NCI-H82 treated with DMSO at 0.1 percent for 48 hours (cell line): ENCODE measurements around the gene MED9.

ENCODE experiments used
- DNase-seq: peaks from one replicate; lab custom pipeline; 2025; ENCODE audit not compliant: unreplicated experiment; lab: John Stamatoyannopoulos, UW

The MED9 gene

DNA sequence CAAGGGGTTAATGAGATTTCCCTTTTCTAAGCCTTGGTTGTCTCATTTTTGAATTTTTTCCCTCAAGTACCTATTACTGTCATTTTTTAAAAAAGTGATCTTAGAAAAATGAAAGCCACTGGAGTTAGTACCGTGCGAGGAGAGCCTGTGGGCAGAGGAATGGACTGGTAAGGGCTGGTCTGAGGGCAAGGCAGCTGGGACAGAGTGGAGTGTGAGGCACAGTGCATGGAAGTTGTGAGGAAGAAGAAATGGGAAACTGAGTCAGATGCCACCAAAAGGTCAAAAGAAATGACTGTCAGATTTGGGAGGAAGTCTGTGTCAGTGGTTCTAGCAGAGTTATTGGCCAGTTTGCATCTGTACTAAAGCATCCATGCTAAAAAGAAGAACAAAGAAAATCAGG is 11.2 kb downstream of the MED9 start:
- no peak for DNase-seq

DNA sequence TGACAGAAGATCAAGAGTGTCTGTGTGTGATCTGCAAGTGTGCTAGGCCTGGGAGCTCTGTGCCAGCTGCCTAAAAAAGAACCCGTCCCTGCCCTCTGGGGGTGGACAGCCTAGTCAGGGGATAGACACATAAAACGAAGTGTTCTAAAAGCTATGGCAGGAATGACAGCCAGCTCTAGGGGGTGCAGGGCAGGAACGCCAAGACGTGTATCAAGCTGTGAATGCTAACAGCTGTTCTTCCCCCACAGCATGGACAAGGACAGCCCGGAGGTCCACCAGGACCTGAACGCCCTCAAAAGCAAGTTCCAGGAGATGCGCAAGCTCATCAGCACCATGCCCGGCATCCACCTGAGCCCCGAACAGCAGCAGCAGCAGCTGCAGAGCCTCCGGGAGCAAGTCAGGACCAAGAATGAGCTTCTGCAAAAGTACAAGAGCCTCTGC is 14.3 kb downstream of the MED9 start:
- no peak for DNase-seq

DNA sequence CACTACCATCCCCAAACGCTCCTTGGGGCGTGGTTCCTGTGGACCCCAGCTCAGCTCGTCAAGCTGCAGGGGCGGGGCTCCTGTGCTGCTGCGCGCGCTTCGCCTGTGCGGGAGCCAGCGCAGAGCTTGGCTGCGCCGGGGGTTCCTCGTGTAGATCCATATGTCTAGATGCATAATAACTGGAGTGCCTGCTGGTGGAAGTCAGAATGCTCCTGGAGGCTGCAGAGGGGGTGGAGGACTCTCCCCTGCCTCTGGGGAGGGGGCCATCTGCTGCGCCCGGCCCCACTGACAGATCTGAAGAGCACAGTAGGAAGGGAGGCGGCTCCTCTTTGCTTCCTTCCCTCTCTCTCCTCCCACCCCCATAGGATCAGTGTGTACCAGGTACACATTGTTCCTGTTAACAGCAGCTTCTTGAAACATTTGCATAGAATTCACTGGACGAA is 14.8 kb downstream of the MED9 start:
- DNase-seq, result peak; percentile 81

DNA sequence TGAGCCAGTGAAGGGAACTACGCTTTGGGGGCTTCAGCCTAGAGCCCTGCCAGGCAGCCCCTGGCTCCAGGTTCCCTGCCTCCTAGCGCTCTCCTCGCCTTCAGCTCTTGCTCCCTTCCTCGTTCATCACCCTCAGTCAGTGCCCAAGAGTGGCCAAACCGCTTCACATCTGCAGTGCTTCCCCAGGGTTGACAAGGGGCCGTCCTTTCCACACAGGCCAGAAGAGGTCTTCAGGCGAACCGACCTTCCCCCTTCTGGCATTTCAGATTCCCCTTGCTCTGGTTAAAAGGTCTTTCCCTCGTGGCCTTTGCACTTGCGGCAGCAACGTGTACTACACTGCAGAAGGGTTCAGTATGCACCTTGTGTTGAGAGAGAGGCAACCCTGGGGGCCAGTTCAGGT is 15.3 kb downstream of the MED9 start:
- DNase-seq, result no peak

DNA sequence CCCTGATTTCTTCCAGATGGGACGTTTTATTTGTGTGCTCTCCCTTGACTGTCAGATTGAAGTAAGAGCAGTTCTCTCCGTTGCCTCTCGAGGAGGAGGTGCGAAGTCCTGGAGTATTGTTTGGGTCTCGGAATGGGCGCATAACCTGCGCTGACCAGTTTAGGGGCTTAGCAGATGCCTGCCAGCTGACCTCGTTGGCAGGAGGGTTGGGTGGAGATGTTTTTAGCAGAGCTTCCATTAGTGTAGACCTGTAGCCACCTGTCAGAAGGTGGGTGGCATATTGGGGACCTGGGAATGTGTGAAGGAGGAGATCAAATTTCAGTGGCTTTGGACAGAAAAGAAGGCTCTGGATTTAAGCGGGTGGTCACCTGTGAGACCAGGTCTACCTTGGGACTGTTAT is 15.8 kb downstream of the MED9 start:
- no peak for DNase-seq

DNA sequence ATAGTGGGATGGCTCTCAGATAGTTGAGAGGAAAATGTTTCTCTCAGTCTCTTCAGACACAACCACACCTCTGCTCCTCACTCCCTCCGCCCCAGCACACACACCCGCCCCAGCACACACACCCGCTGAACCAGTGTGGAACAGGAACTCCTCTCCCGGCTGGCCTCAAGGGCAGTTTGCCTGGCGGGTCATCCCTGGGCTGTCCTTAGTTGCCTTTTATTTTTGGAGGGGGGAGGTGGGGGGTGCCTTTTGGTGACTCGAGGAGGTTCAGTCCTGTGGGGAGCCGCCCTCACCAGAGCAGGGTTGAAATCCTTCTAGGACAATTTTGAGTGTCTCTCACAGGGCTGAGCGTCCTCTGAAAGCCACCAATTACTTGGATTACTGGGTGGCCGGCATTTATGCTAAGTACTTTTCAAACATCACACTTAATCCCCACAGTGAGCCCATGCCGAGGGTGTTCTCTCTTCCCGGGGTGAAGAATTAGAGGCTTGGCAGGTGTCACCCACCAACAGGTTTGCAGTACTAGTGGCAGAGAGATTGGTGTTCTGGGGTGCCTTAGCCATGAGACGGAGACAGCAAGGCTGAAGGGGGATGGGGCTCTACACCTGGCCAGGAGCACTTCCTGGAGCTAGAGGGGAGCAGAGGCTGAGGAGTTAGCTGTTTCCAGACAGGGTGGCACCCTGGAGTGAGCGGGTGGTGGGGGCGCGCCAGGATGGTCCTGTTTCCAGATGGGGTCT is 16.6 kb downstream of the MED9 start:
- DNase-seq, result peak; percentile 76

DNA sequence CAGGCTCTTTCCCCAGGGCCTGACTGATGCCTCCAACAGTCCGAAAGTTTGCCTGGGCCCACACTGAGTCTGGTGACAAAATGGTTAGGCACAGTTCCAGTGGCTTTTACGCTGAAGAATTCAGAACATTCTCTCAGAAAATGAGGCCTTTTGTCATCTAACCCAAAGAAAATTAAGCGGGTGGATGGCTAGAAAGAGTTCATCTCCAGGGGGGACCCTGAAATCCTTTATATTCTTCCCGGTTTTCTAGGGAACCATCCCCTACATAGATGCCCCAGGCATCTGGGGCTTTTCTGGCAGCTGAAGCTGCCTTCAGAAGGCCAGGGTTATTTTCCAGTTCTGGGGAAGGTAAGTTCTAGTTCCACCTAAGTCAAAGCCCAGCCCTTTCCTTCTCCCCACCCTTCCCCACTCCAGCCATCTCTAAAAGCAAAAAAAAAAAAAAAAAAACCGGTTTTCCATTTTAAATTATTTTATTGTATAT is 17.2 kb downstream of the MED9 start:
- no peak for DNase-seq

DNA sequence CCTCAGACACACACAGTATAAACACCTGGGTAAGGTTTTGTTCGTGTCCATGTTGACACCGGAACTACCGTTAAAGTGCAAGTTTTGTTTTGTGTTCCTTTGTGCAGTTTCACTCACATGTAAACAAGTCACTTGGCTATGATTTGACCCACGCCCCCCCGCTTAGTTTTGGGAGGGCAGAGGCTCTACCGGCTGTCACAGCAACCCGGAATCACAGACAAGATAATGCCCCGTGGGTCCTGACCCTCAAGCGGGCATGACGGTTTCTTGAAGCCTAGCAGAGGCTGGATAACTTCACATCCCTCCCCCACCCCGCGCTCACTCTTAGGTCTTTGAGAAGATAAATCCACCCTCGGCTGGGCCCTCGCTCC is 17.7 kb downstream of the MED9 start:
- peak; percentile 43 for DNase-seq

DNA sequence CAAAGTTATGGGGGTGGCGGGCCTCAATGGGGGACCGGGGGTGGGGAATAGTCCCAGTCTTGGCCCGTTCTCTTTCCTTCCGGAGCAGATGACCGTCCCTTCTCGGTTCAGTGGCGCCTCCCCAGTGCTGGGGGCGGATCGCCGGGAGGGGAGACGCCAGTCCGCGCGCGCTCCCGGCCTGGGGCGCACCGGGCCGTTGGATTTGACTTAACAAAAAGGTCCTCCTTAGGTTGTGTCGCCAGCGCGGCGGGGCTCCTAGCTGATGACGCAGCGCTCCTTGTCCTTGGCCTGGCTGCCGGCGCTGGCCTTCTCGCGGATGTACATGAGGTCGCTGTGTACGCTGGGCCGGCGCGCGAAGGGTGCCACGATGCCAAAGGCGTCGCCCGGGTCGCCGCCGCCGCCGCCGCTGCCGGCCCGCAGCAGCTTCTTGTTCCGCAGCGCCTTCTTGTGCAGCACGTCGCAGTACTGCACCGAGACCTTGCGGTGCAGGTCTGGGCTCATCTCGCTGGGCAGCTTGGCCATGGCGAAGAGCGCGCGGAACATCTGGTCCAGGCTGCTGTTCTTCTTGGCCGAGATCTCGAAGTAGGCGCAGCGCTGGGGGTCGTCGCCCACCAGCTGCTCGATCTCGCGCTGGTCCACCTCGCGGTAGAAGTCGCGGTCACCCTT is 18.2 kb downstream of the MED9 start:
- DNase-seq, result no peak

DNA sequence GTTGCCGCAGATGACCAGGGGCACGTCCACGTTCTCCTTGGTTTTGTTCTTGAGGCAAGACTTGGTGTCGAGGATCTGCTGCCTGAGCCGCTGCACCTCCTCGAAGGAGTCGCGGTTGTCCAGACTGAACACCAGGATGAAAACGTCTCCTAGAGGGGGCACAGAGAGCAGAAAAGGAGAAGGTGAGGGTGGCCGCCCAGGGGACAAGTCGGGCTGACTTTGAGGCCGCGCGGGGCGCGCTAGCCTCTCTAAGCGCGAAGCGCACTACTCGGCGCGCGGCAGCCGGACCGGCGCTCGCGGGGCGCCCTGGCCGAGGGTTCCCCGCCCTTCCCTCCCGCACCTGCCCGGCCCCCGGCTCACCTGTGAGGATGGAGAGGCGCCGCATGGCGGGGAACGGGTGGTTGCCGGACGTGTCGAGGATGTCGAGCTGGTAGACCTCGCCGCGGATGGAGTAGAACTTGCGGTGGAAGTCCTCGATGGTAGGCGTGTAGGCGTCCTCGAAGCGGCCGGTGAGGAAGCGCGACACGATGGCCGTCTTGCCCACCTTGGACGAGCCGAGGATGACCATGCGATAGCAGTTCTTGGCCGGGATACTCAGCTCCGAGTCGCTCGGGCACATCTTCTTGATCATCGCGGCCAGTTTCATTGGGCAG is 18.9 kb downstream of the MED9 start:
- no peak for DNase-seq

DNA sequence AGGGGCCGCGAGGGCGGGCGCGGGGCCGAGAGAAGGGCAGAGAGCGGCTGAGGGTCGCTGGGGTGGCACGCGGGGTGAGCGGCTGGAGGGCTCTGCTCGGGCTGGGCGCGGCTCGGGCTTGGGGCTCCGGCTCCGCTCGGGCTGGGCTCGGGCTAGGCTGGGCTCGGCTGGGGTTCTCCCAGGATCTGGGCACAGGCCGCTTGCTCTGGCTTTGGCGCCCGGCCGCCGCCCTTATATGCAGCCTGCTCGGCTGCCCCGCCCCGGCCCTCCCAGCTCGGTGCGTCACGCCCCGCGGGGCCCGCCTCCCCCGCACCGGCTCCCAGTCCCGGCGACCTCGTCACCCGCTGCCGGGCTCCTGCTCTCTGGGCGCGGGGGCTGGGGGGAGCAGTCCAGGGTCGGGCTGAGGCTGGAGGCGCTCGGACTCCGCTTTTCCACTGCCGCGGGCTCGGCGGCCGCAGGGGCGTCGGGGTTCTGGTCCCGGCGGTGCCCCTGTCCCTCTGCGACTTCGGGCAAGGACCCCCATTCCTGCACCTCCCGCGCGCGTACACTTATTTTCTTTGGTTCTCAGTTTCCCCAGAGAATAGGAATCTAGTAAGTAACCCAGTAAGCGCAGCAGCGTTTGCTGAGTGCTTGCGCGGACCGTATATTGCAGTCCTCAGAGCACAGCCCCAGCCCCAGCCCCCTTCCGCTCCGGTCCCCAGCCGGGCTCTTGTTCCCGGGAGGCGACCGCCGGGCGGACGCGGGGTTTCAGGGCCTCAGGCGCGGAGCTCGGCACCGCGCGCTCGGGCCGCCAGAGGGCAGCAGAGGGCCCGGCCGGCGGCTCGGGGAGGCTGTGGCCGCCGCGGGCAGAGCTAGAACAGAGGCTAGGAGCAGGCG is 19.6 kb downstream of the MED9 start, which contains the start of gene RASD1:
RASD1 (minus strand) TSS at position 207 of the 876 bp plus-strand sequence. CDS start 214 bp downstream, outside the sequence.
- peak; percentile 71 for DNase-seq

DNA sequence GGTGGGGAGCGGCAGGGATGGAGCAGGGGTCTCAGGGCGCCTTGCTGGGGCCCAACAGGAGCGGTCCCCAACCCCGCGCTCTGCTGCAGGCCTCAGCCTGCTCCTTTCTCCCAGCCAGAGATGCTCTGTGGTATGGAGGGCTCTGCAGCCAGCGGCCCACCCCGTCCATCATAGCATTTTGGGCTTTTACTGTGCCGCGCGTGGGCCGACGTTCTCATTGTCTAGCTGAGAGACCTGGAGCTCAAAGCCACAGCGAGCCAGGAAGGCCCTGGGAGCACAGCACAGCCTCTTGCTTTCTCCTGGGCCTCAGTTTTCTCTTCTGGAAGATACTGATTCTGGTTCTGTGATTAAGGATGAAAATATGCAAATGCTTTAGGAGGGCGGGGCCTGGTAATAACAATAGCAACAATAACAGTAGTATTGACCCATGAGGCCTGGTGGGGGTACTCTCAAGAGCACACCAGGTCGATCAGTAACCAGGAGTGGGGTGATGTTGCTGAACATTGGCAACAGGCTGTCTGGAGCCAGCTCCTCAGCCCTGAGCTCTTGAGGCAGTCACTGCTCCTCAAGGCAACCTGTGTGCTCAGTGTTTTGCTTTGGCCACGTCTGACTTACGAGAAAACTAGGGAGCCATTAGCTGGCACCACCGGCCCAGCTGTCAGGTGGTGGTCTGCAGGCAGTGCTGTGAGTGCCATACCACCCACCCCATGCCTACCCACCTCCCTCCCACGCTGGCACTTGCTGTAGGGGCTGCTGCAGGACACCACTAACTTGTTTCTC is 20.5 kb downstream of the MED9 start:
- DNase-seq, result no peak

DNA sequence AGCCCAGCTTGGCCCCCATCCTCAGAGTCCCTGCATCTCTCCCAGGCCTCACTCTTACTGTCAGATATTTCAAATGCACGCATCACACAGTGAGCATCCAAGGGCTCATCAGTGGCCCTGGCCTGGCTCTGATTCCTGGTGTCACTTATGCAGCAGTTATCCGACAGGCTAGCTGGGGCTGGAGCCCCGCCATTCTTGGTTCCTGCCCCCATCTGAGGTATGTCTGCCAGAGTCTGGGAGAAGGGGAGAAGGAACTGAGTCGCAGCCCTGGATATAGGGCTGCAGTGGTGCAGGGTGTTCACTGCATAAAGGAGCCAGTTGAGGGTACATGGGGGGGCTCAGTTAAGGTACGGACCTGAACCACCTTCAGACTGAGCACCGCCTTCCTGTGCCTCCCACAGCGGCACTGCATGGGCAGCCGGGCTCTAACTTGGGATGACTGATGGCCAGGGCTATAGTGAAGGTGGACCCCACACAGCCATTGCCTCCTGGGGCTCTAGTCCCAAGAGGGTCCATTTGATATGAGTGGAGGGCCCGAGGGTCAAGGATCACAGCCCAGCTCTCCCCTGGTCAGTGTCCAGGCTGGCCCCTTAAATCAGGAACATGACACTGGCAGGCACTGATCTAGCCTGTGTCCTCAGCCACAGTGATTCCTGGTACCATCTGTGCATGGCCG is 21.2 kb downstream of the MED9 start:
- no peak for DNase-seq

DNA sequence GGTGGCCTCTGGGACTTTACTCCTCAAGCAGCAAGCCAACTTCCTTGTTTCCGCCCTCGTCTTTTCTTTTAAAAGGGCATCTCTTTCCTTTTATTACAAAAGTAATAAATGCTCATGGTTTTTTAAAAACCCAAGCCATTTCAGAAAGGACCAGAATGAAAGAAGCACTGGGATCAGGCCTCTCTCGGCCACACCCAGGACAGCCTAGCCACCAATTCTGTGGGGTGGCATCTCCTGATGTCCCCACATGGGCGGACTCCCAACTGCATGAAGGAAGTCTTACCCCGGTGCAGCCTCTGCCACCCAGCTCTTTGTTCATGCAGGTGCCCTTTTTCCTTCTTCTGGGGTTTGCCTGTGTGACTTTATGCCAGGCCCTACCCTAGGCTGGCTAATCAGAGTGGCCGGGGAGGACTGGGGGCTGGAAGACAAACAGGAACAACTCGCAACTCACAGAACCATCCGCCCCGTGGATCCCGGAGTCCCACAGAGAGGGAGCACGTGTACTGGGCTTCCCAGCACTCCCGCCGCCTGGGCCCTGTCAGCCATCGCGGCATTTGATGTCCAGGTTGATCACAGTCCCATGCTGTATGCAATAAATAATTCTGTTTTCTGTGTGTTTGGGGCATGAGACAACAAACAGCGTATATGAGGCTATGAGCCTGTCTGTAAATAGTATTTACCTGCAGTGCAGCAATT is 22.0 kb downstream of the MED9 start:
- DNase-seq, result no peak

DNA sequence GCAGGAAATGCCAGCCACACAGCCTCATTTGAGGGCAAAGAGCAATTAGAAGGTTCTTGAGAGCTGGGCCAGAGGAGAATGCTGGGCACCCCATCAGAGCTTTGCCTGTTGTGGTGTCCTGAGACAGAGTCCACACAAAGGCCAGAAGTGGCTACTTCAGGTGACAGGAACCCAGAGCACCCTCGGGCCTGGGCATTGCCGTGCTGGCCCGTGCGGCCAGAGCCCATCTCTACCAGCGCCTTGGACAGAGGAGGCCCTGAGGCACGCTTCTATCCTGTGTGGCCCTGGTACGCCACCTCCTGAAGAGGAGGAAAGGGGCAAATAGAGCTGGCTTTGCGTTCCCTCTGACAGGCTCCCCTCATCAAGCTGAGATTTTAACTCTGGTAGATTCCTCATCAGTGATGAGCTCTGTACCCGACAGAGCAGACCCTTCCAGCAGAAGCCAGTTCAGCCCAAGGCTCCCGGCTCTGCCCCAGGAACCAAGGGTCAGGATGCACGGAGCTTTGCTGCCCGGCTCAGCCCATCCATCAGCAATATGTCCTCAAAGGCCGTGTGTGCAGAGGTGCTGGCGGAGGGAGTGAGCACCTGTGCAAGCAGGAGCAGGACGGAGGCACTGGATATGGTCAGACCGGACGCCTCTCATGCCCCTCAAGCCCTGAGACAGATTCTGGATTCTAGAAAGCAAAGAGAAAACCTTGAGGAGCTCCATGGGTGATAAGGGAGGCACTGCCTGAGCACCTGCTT is 22.8 kb downstream of the MED9 start:
- DNase-seq, result no peak

DNA sequence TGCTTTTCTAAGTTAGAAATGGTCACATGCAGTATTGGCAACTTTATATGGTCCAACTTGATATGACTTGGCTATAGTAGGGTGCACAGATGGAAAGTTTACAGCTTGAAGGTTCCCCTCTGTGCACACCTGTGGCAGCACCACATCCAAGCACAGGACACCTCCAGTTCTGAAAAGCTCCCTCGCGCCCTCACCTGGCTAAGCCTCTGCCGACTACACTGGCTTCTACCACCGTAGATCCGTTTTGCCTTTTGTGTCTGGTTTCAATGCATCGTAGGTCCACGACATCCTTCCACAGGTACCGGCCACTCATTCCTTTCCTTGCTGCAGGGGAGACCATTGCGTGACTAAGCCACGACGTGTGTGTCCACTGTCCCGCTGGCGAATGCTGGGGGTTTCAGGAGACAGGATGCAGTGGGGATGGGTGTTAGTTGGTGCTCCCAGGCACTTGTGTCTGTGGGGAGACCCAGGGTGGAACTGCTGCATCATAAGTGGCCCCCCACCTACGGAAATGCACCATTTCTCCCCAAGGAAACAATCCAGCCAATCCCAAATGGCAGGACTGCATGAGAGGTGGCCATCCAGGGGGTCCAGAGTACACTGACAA is 24.3 kb downstream of the MED9 start:
- DNase-seq, result no peak

DNA sequence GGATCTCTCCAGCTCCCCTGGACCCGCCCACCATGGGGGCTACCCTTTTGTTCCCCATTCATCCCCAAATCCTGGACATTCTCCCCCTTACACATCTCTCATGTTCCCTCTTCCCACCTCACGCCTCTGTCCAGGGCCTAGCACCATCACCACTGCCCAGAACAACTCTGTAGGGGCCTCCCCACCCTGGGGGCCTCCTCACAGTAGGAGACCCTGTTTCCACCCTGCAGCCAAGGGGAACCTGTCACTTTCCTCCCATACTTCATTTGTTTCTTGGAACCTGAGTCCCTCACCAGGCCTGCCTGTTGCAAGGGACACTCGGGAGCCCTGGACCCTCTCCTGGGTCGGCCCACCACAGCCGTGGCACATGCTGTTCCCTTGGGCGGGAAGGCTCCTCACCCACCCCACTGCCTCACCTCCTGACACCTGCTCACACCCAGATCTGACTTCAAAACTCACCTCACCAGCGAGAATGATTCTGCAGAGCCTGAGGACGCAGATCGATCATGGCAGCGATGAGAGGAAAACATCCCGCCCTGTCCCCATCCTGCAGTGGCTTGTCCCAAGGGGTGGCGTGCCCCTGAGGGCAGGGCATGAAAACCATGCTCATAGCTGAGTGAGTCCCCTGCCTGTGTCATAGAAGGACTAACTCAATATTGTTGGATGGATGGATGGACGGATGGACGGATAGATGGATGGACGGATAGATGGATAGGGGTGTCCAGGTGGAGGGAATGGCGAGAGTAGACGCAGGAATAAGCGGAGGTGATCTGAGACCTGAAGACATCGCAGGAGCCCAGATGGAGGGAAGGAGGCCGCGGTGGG is 26.2 kb downstream of the MED9 start:
- DNase-seq, result no peak
